ENCODE measurements around the gene RNASE8. TPM values are rescaled to one million over a fixed set of nuclear protein-coding genes. Genes with fewer than 3 reads are reported as not detected.

Gene RNASE8
- total RNA-seq, 2 donors from 2014 or later = not detected

- Histone ChIP-seq H3K4me1 (replicated peaks) (no peaks in the 10 kb centered on the region), H3K36me3 (peaks cover 0 to 4% of the 10 kb centered on the region in 2 donors), H3K27ac (no peak overlapping the region), H3K4me3 (no peak overlapping the region), H3K27me3 (replicated peaks; ENCODE audit: insufficient read depth) (no peaks in the 10 kb centered on the region), H3K9me3 (no peaks in the 10 kb centered on the region)
- 90% methylated on average over 5 of the region's 5 CpGs for WGBS
- intact Hi-C loops (cut with DNase I) = no loop called here
- no peak for DNase-seq (ENCODE audit: low spot score)
- TF ChIP-seq POLR2A (IDR thresholded peaks at IDR 0.05) (no peak), POLR2AphosphoS5 (IDR thresholded peaks at IDR 0.05) (no peak), CTCF (IDR thresholded peaks at IDR 0.05) (no peak)
These were observed 20.7 kb downstream of the RNASE8 start for GRCh38 chr14:21078287-21078686.

GRCh38 chr14:21078726-21079125 is 21.1 kb downstream of the RNASE8 start:
- TF ChIP-seq POLR2A (IDR thresholded peaks at IDR 0.05) = no peak
- TF ChIP-seq POLR2AphosphoS5 (IDR thresholded peaks at IDR 0.05) = no peak
- TF ChIP-seq CTCF (IDR thresholded peaks at IDR 0.05) = no peak
- Histone ChIP-seq H3K4me1 (replicated peaks) (no peaks in the 10 kb centered on the region), H3K36me3 (peaks cover 0 to 4% of the 10 kb centered on the region in 2 donors), H3K9me3 (no peaks in the 10 kb centered on the region), H3K27ac (no peak overlapping the region), H3K4me3 (no peak overlapping the region), H3K27me3 (replicated peaks; ENCODE audit: insufficient read depth) (no peaks in the 10 kb centered on the region)
- intact Hi-C loops (cut with DNase I) = no loop called here
- WGBS = 79% methylated on average over 10 of the region's 10 CpGs
- no peak for DNase-seq (ENCODE audit: low spot score)

GRCh38 chr14:21081521-21082142 is 24.0 kb downstream of the RNASE8 start:
- intact Hi-C loops (cut with DNase I) = no loop called here
- Histone ChIP-seq H3K27ac (no peak overlapping the region), H3K9me3 (no peaks in the 10 kb centered on the region), H3K4me1 (replicated peaks) (no peaks in the 10 kb centered on the region), H3K4me3 (no peak overlapping the region), H3K27me3 (replicated peaks; ENCODE audit: insufficient read depth) (no peaks in the 10 kb centered on the region), H3K36me3 (peaks cover 0 to 4% of the 10 kb centered on the region in 2 donors)
- TF ChIP-seq POLR2A (IDR thresholded peaks at IDR 0.05) = no peak
- no peak for TF ChIP-seq CTCF (IDR thresholded peaks at IDR 0.05)
- no peak for DNase-seq (ENCODE audit: low spot score)
- 91% methylated on average over 17 of the region's 30 CpGs for WGBS

- intact Hi-C loops (cut with DNase I) = no loop called here
- Histone ChIP-seq H3K27ac (no peak overlapping the region), H3K4me1 (replicated peaks) (no peaks in the 10 kb centered on the region), H3K9me3 (no peaks in the 10 kb centered on the region), H3K4me3 (no peak overlapping the region), H3K27me3 (replicated peaks; ENCODE audit: insufficient read depth) (no peaks in the 10 kb centered on the region), H3K36me3 (peaks cover 0 to 3% of the 10 kb centered on the region in 2 donors)
- no peak for DNase-seq (ENCODE audit: low spot score)
- TF ChIP-seq POLR2A (IDR thresholded peaks at IDR 0.05) (no peak), CTCF (IDR thresholded peaks at IDR 0.05) (no peak), POLR2AphosphoS5 (IDR thresholded peaks at IDR 0.05) (no peak)
- WGBS = 69% methylated on average over 11 of the region's 11 CpGs
These were observed 26.1 kb downstream of the RNASE8 start for GRCh38 chr14:21083565-21084325.

GRCh38 chr14:21084396-21084795 is 26.8 kb downstream of the RNASE8 start:
- intact Hi-C loops (cut with DNase I) = no loop called here
- no peak for TF ChIP-seq POLR2A (IDR thresholded peaks at IDR 0.05)
- TF ChIP-seq POLR2AphosphoS5 (IDR thresholded peaks at IDR 0.05) = no peak
- TF ChIP-seq CTCF (IDR thresholded peaks at IDR 0.05) = no peak
- Histone ChIP-seq H3K4me1 (replicated peaks) (no peaks in the 10 kb centered on the region), H3K27me3 (replicated peaks; ENCODE audit: insufficient read depth) (no peaks in the 10 kb centered on the region), H3K27ac (no peak overlapping the region), H3K36me3 (no peaks in the 10 kb centered on the region), H3K9me3 (no peaks in the 10 kb centered on the region), H3K4me3 (no peak overlapping the region)
- WGBS = 71% methylated on average over 2 of the region's 2 CpGs
- no peak for DNase-seq (ENCODE audit: low spot score)

Data from prostate gland (tissue), 2 donors.